Islet precursor cell (in vitro differentiated cells): Measurements from ENCODE around the gene ZNF804B.

Source experiments
- DNase-seq: peaks from one replicate; pipeline ENCODE4 v3.0.0-alpha.2; 2018

Gene ZNF804B

GRCh38 chr7:89001306-89001705, 241.8 kb downstream of the ZNF804B start:
- no peak for DNase-seq

- no peak for DNase-seq
Observed at GRCh38 chr7:89002981-89003956, 243.8 kb downstream of the ZNF804B start.

- DNase-seq, result no peak
Observed at GRCh38 chr7:89012016-89012415, 252.5 kb downstream of the ZNF804B start.

- DNase-seq, result no peak
Observed at GRCh38 chr7:89017695-89018094, 258.2 kb downstream of the ZNF804B start.

- DNase-seq, result no peak
Observed at GRCh38 chr7:89021741-89022140, 262.2 kb downstream of the ZNF804B start.

GRCh38 chr7:89023206-89023605, 263.7 kb downstream of the ZNF804B start:
- DNase-seq, result no peak

GRCh38 chr7:89023877-89024276, 264.4 kb downstream of the ZNF804B start:
- DNase-seq, result no peak

- no peak for DNase-seq
Observed at GRCh38 chr7:89027781-89028180, 268.3 kb downstream of the ZNF804B start.

- no peak for DNase-seq
Observed at GRCh38 chr7:89028319-89028718, 268.8 kb downstream of the ZNF804B start.

GRCh38 chr7:89029864-89030263, 270.4 kb downstream of the ZNF804B start:
- no peak for DNase-seq

- no peak for DNase-seq
Observed at GRCh38 chr7:89041240-89041639, 281.7 kb downstream of the ZNF804B start.

GRCh38 chr7:89042940-89043339, 283.4 kb downstream of the ZNF804B start:
- DNase-seq, result no peak

GRCh38 chr7:89049043-89049442, 289.5 kb downstream of the ZNF804B start:
- DNase-seq, result no peak

- DNase-seq, result no peak
Observed at GRCh38 chr7:89053130-89053529, 293.6 kb downstream of the ZNF804B start.

- DNase-seq, result no peak
Observed at GRCh38 chr7:89054361-89054760, 294.9 kb downstream of the ZNF804B start.

- no peak for DNase-seq
Observed at GRCh38 chr7:89060234-89060633, 300.7 kb downstream of the ZNF804B start.

- DNase-seq, result no peak
Observed at GRCh38 chr7:89064831-89065230, 305.3 kb downstream of the ZNF804B start.

- DNase-seq, result no peak
Observed at GRCh38 chr7:89067048-89067447, 307.5 kb downstream of the ZNF804B start.

GRCh38 chr7:89072081-89072480, 312.6 kb downstream of the ZNF804B start:
- DNase-seq, result no peak

GRCh38 chr7:89073776-89074175, 314.3 kb downstream of the ZNF804B start:
- DNase-seq, result no peak

- DNase-seq, result no peak
Observed at GRCh38 chr7:89077992-89078391, 318.5 kb downstream of the ZNF804B start.

GRCh38 chr7:89085580-89085979, 326.1 kb downstream of the ZNF804B start:
- no peak for DNase-seq

- DNase-seq, result no peak
Observed at GRCh38 chr7:89091550-89091949, 332.1 kb downstream of the ZNF804B start.

GRCh38 chr7:89094269-89094668, 334.8 kb downstream of the ZNF804B start:
- no peak for DNase-seq

- no peak for DNase-seq
Observed at GRCh38 chr7:89103564-89103963, 344.1 kb downstream of the ZNF804B start.
